Measurements from ENCODE around the gene NAA80.

Gene NAA80

DNA sequence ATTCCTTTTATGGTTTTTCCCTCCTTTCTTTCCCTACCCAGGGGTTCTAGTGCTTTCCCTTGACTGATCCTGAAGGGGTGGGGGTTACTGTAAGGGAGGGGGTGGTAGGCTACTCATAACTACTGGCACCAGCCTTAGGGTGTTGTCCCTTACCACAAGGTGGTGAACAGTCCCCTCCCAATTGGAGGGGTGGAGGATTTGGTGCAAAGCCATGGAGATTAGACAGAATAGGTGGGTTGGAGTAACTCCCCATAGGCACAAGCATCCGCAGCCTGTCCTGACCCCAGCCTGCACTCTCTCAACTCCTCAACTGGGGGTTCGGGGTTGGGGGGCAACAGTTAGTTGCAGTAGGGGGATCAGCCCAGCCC is 25.9 kb upstream of the NAA80 start:
- TF ChIP-seq ZNF70 (CRISPR knock-in tag; IDR thresholded peaks at IDR 0.05) (no peak), ZNF565 (CRISPR knock-in tag; conservative IDR thresholded peaks at IDR 0.05; ENCODE audit: low read depth) (no peak), ZC3H10 (CRISPR knock-in tag; IDR thresholded peaks at IDR 0.05) (no peak), RARB (CRISPR knock-in tag; IDR thresholded peaks at IDR 0.05) (no peak), ZFP3 (CRISPR knock-in tag; IDR thresholded peaks at IDR 0.05) (no peak), TCF4 (CRISPR knock-in tag; IDR thresholded peaks at IDR 0.05; ENCODE audit: borderline replicate concordance) (no peak)
- TF ChIP-seq, protein P1, sequence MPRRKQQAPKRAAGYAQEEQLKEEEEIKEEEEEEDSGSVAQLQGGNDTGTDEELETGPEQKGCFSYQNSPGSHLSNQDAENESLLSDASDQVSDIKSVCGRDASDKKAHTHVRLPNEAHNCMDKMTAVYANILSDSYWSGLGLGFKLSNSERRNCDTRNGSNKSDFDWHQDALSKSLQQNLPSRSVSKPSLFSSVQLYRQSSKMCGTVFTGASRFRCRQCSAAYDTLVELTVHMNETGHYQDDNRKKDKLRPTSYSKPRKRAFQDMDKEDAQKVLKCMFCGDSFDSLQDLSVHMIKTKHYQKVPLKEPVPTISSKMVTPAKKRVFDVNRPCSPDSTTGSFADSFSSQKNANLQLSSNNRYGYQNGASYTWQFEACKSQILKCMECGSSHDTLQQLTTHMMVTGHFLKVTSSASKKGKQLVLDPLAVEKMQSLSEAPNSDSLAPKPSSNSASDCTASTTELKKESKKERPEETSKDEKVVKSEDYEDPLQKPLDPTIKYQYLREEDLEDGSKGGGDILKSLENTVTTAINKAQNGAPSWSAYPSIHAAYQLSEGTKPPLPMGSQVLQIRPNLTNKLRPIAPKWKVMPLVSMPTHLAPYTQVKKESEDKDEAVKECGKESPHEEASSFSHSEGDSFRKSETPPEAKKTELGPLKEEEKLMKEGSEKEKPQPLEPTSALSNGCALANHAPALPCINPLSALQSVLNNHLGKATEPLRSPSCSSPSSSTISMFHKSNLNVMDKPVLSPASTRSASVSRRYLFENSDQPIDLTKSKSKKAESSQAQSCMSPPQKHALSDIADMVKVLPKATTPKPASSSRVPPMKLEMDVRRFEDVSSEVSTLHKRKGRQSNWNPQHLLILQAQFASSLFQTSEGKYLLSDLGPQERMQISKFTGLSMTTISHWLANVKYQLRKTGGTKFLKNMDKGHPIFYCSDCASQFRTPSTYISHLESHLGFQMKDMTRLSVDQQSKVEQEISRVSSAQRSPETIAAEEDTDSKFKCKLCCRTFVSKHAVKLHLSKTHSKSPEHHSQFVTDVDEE (CRISPR knock-in tag; IDR thresholded peaks at IDR 0.05): no peak
- no peak for ATAC-seq

DNA sequence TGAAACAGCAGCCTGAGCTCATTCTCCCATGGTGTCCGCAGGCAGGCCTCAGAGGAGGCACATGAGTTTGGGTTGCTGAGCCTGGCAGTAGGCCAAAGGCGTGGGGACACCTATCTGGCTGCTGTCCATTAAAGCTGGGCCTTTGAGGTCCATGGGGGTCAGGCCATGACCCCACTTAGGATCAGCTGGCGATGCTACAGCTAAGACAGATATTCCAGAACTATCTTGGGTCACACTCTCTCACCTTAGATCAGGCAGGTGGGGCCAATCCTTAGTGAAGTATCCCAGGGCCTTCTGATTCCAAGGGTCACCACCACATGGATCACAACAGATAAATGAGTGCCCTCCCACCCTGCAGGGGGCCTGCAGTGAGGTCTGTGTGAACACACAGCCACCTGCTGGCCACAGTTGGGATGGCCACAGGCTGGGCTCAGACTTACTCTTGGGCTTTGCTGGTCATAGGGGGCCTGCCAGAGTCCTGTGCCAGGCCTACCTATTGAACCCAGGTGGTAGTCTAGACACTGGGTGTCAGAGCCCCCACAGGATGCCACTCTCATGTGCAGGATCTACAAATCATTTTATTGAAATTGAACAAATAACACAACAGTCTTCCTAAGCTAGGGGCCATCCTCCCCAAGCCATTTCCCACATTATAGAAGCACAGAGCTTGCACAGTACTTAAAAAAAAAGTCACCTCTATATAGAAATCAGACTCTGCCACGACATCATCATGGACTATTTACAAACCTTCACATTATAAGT is 25.3 kb upstream of the NAA80 start:
- TF ChIP-seq ZNF565 (CRISPR knock-in tag; conservative IDR thresholded peaks at IDR 0.05; ENCODE audit: low read depth): no peak
- TF ChIP-seq, protein P2, sequence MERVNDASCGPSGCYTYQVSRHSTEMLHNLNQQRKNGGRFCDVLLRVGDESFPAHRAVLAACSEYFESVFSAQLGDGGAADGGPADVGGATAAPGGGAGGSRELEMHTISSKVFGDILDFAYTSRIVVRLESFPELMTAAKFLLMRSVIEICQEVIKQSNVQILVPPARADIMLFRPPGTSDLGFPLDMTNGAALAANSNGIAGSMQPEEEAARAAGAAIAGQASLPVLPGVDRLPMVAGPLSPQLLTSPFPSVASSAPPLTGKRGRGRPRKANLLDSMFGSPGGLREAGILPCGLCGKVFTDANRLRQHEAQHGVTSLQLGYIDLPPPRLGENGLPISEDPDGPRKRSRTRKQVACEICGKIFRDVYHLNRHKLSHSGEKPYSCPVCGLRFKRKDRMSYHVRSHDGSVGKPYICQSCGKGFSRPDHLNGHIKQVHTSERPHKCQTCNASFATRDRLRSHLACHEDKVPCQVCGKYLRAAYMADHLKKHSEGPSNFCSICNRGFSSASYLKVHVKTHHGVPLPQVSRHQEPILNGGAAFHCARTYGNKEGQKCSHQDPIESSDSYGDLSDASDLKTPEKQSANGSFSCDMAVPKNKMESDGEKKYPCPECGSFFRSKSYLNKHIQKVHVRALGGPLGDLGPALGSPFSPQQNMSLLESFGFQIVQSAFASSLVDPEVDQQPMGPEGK (CRISPR knock-in tag; IDR thresholded peaks at IDR 0.05; ENCODE audit: borderline replicate concordance): no peak
- no peak for TF ChIP-seq ZFP30 (CRISPR knock-in tag; IDR thresholded peaks at IDR 0.05)
- TF ChIP-seq, protein P3, sequence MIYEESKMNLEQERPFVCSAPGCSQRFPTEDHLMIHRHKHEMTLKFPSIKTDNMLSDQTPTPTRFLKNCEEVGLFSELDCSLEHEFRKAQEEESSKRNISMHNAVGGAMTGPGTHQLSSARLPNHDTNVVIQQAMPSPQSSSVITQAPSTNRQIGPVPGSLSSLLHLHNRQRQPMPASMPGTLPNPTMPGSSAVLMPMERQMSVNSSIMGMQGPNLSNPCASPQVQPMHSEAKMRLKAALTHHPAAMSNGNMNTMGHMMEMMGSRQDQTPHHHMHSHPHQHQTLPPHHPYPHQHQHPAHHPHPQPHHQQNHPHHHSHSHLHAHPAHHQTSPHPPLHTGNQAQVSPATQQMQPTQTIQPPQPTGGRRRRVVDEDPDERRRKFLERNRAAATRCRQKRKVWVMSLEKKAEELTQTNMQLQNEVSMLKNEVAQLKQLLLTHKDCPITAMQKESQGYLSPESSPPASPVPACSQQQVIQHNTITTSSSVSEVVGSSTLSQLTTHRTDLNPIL (CRISPR knock-in tag; IDR thresholded peaks at IDR 0.05; ENCODE audit: low read depth): no peak
- TF ChIP-seq ZC3H10 (CRISPR knock-in tag; IDR thresholded peaks at IDR 0.05): no peak
- ATAC-seq: peak; percentile 56

DNA sequence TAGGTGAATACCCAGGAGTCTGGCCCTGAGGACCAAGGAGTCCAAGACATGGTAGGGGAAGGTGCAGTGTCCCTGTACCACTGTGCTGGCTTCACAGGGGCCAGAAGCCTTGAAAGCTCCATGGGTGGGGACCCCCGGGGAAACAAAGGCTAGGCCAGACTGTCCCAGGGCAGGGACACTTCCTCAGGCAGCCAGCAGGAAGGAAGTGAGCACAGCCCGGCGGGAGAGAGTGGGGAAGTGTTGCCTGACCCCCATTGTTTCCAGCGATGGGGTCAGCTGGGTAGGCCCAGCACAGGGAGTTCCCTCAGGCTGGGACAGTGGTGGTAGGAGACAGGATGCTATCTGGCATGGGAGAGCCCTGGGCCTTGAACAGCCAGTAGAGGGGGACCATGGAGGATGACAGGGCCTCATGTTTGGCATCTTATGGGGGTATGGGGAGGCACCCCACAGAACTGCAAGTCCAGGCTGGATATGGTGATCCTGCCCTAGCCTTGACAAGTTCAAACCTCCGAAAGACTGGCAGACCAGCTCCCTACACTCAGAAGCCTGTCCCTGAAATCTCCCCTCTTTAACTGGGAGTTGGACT is 24.5 kb upstream of the NAA80 start:
- TF ChIP-seq ARNTL (CRISPR knock-in tag; IDR thresholded peaks at IDR 0.05; ENCODE audit: borderline replicate concordance, low read depth) (no peak), ZFP3 (CRISPR knock-in tag; IDR thresholded peaks at IDR 0.05) (no peak), SNAI2 (CRISPR knock-in tag; IDR thresholded peaks at IDR 0.05) (no peak), PPARA (CRISPR knock-in tag; IDR thresholded peaks at IDR 0.05; ENCODE audit: borderline replicate concordance) (no peak), ZNF565 (CRISPR knock-in tag; conservative IDR thresholded peaks at IDR 0.05; ENCODE audit: low read depth) (no peak), RARB (CRISPR knock-in tag; IDR thresholded peaks at IDR 0.05) (no peak), TOX (CRISPR knock-in tag; IDR thresholded peaks at IDR 0.05; ENCODE audit: borderline replicate concordance) (no peak), ZNF8 (CRISPR knock-in tag; IDR thresholded peaks at IDR 0.05) (no peak), CSDC2 (CRISPR knock-in tag; IDR thresholded peaks at IDR 0.05) (no peak)
- TF ChIP-seq, protein P3 (CRISPR knock-in tag; IDR thresholded peaks at IDR 0.05; ENCODE audit: low read depth): no peak
- TF ChIP-seq, protein P2 (CRISPR knock-in tag; IDR thresholded peaks at IDR 0.05; ENCODE audit: borderline replicate concordance): no peak
- TF ChIP-seq, protein P4, sequence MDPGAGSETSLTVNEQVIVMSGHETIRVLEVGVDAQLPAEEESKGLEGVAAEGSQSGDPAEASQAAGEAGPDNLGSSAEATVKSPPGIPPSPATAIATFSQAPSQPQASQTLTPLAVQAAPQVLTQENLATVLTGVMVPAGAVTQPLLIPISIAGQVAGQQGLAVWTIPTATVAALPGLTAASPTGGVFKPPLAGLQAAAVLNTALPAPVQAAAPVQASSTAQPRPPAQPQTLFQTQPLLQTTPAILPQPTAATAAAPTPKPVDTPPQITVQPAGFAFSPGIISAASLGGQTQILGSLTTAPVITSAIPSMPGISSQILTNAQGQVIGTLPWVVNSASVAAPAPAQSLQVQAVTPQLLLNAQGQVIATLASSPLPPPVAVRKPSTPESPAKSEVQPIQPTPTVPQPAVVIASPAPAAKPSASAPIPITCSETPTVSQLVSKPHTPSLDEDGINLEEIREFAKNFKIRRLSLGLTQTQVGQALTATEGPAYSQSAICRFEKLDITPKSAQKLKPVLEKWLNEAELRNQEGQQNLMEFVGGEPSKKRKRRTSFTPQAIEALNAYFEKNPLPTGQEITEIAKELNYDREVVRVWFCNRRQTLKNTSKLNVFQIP (CRISPR knock-in tag; IDR thresholded peaks at IDR 0.05; ENCODE audit: borderline replicate concordance, low read depth): no peak
- no peak for ATAC-seq

All from SK-N-SH treated with all-trans-retinoic acid at 6 μM for 48 hours (cell line).